Measurements from ENCODE around the gene GRM8. TPM values are rescaled to one million over a fixed set of nuclear protein-coding genes. Genes with fewer than 3 reads are reported as not detected.

GRM8 gene
- total and polyA plus RNA-seq, 8 donors = 0.25 to 2.8 (median 1.3) TPM; not detected in 4

DNA sequence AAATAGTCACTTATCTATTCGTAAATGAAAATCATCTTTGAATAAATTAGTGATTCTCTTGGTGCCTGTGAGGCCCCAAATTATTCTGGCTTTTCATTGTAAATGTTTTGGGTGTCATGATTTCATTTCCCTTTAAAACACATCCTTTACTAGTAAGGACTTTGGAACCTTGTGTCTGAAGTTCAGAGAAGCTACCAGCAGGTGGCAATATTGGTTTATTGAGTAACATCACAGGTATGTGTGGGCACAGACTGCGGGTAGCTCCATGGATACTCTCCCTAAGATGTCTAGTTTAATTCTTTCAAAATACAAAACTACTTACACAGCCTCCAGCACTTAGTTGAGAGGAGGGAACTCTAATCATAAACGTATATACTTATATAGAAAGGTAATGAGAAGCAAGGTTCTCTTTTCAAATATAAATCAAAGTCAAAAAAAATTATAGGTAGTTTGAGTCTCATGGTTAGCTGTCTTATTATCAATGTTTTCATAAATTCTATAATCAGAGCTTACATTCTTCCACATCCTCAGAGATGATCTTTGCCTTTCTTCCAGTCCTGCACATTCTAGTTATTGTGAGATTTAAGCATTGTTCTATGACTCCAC lies 449.6 kb downstream of the GRM8 start:
- Histone ChIP-seq H3K27ac (no peak overlapping the region), H3K4me3 (no peak overlapping the region), H3K36me3 (no peaks in the 10 kb centered on the region), H3K27me3 (no peaks in the 10 kb centered on the region), H3K4me1 (no peaks in the 10 kb centered on the region), H3K9me3 (no peaks in the 10 kb centered on the region)
- intact Hi-C loops (cut with DNase I; ENCODE audit: low total_unique reads) = no loop called here
- DNase-seq = peak; percentile 45 to 72
- TF ChIP-seq POLR2AphosphoS5 (IDR thresholded peaks at IDR 0.05) (no peak), POLR2A (IDR thresholded peaks at IDR 0.05) (no peak), EP300 (IDR thresholded peaks at IDR 0.05) (no peak)
- TF ChIP-seq, protein P1, sequence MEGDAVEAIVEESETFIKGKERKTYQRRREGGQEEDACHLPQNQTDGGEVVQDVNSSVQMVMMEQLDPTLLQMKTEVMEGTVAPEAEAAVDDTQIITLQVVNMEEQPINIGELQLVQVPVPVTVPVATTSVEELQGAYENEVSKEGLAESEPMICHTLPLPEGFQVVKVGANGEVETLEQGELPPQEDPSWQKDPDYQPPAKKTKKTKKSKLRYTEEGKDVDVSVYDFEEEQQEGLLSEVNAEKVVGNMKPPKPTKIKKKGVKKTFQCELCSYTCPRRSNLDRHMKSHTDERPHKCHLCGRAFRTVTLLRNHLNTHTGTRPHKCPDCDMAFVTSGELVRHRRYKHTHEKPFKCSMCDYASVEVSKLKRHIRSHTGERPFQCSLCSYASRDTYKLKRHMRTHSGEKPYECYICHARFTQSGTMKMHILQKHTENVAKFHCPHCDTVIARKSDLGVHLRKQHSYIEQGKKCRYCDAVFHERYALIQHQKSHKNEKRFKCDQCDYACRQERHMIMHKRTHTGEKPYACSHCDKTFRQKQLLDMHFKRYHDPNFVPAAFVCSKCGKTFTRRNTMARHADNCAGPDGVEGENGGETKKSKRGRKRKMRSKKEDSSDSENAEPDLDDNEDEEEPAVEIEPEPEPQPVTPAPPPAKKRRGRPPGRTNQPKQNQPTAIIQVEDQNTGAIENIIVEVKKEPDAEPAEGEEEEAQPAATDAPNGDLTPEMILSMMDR (IDR thresholded peaks at IDR 0.05) = peak in 5 of 7 experiments; percentile 26 to 55 (median 42)
- 7 to 20% (median 12%) methylated on average over 3 of the region's 3 CpGs for WGBS, 5 donors

DNA sequence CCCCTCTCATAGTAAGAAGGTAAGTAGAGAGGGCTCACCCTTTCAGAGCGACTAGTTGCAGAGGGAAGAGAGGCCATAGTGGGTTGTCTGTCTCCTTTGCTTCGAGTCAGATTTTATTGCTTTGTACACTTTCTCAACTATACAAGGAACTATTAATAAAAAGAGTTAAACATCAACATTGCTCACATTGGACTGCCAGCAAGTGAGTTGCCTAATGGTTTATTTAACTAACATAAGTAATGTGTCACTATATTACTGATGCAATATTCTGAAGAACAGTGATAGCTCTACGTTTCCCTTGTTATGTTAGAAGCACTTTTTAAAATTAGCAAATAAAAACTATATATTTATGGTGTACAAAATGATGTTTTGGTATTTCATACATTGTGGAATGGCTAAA lies 451.0 kb downstream of the GRM8 start:
- no peaks in the 10 kb centered on the region for H3K4me1 ChIP-seq
- no peak overlapping the region for H3K4me3 ChIP-seq
- DNase-seq = no peak
- TF ChIP-seq POLR2AphosphoS5 (IDR thresholded peaks at IDR 0.05) (no peak), POLR2A (IDR thresholded peaks at IDR 0.05) (no peak), EP300 (IDR thresholded peaks at IDR 0.05) (no peak)
- TF ChIP-seq, protein P1 (IDR thresholded peaks at IDR 0.05) = no peak
- H3K9me3 ChIP-seq = no peaks in the 10 kb centered on the region
- no peaks in the 10 kb centered on the region for H3K27me3 ChIP-seq
- H3K27ac ChIP-seq = no peak overlapping the region
- WGBS, 5 donors = 70 to 80% (median 76%) methylated on average over 3 of the region's 3 CpGs
- H3K36me3 ChIP-seq = no peaks in the 10 kb centered on the region
- intact Hi-C loops (cut with DNase I; ENCODE audit: low total_unique reads) = no loop called here

DNA sequence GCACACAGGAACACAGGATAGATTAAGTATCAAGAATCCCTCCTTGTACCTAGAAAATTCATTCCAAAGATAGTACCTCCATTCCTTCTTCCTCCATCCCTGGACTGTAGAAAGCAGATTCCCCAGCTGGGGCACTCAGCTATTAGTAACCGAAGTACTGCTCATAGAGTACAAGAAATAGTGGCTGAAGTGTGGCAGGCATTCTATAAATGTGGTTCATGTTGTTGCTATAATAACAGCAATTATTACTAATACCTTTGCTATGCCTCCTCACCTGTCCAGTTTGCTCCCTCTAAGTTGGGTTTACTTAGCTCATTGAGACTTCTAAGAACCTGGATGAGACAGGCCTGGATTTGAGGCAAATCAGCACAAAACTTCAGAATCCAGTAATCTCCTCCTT lies 453.2 kb downstream of the GRM8 start:
- WGBS, 5 donors = 86 to 100% (median 98%) methylated on average over 1 of the region's 1 CpG

DNA sequence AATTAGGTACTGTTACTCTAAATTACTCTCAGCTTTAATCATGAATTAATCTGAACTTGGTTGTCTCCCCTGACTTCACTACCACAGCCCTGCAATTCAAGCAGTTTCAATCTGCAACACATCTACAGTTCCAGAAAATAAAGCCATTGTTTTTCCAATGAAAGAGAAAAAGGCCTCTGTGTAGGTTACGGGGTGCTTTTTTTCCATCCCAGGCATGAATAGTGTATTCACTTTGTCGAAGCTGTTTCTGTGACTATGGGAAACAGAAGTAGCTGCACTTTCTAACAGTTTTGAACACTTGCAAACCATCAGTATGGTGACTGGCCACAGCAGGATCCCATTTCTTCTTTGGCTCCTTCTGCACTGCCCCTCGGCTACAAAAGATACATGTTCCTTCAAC lies 460.2 kb downstream of the GRM8 start:
- WGBS, 5 donors = 69 to 80% (median 70%) methylated on average over 3 of the region's 3 CpGs
- Histone ChIP-seq H3K9me3 (no peaks in the 10 kb centered on the region), H3K4me1 (no peaks in the 10 kb centered on the region), H3K27ac (no peak overlapping the region), H3K27me3 (no peaks in the 10 kb centered on the region), H3K36me3 (no peaks in the 10 kb centered on the region), H3K4me3 (no peak overlapping the region)
- TF ChIP-seq POLR2A (IDR thresholded peaks at IDR 0.05) (no peak), EP300 (IDR thresholded peaks at IDR 0.05) (no peak), POLR2AphosphoS5 (IDR thresholded peaks at IDR 0.05) (no peak)
- TF ChIP-seq, protein P1 (IDR thresholded peaks at IDR 0.05) = no peak
- peak in 1 of 2 donors; percentile 17 for DNase-seq
- intact Hi-C loops (cut with DNase I; ENCODE audit: low total_unique reads) = no loop called here

More for the DNA sequence above, 453.2 kb downstream of the GRM8 start:
- intact Hi-C loops (cut with DNase I; ENCODE audit: low total_unique reads) = no loop called here
- Histone ChIP-seq H3K9me3 (no peaks in the 10 kb centered on the region), H3K27me3 (no peaks in the 10 kb centered on the region), H3K36me3 (no peaks in the 10 kb centered on the region), H3K27ac (no peak overlapping the region), H3K4me3 (no peak overlapping the region), H3K4me1 (no peaks in the 10 kb centered on the region)
- no peak for DNase-seq
- no peak for TF ChIP-seq POLR2A (IDR thresholded peaks at IDR 0.05)
- TF ChIP-seq POLR2AphosphoS5 (IDR thresholded peaks at IDR 0.05) = no peak
- TF ChIP-seq EP300 (IDR thresholded peaks at IDR 0.05) = no peak
- TF ChIP-seq, protein P1 (IDR thresholded peaks at IDR 0.05) = no peak

All from stomach (tissue), 9 donors.